ENCODE data around the gene DNAL4. TPM values are rescaled to one million over a fixed set of nuclear protein-coding genes. Genes with fewer than 3 reads are reported as not detected.

The DNAL4 gene
- total and polyA plus RNA-seq, 2 donors (not counting 1 experiment from before 2014, with no cell fraction given): 9.9 to 10.3 TPM

DNA sequence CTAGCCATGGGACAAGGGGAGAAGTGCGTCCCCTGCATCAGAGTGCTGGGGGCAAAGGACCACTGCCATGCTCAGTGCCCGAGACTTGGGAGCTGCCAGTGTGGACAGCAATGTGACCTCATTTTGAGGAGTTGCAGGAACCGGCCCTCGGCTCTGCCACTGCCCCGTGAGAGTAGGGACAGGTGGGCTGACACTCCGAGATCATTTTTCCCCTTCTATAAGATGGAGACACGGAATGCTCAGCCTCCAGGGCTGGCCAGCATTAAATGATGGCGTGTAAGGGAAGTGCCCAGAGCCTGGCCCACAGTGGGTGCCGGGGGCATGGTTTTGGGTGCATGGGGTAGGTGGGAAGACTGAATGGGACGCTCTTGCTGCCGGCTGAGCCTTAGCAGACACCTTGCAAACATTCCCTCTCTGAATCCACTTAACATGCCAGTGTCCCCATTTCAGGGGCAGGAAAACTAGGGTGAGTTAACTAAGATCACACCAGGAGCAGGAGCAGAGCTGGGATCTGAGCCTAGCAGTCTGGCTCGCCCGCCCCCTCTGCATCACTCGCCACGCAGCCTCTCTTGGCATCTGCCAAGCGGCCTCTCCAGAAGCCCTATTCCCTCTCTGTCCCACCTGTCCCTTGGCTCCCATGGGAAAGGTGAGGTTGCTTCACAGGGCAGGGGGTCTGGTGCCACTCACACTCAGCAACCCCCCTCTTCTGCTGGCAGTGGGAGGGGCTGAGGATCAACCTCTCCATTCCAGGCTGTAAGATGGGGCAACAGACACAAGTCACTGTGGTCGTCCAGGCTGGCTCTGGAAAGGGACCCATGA, 36.3 kb upstream of the DNAL4 start:
- intact Hi-C loops (cut with micrococcal nuclease): no loop called here
- ChIA-PET CTCF (interaction anchor here (1.3 kb wide), 1 partner anchor 10 kb away, joined by 4 read pairs; no protein-coding TSS in a partner anchor), POLR2A (no interaction called here)
- Histone ChIP-seq H3K9me3 (ENCODE audit: control extremely low read depth in 1 of 3, control insufficient read depth in 2 of 3, insufficient read depth in 1 of 3, low read length in 2 of 3) (peaks cover 0 to 11% (median 0%) of the 10 kb centered on the region in 3 donors), H3K9ac (ENCODE audit: low read length) (no peak overlapping the region), H3K27me3 (replicated peaks in 1 of 4; ENCODE audit: control extremely low read depth in 1 of 4, control insufficient read depth in 3 of 4, insufficient read depth in 4 of 4, low read length in 3 of 4) (no peaks in the 10 kb centered on the region), H4K20me1 (ENCODE audit: control insufficient read depth, insufficient read depth, low read length, poor library complexity, severe bottlenecking) (no peaks in the 10 kb centered on the region), H3K36me3 (replicated peaks in 1 of 2; ENCODE audit: control extremely low read depth in 1 of 2, control insufficient read depth in 1 of 2, extremely low read depth in 1 of 2, insufficient read depth in 2 of 2, low read length in 1 of 2) (no peaks in the 10 kb centered on the region), H3K27ac (ENCODE audit: low read length in 2 of 2) (no peak overlapping the region), H3K79me2 (ENCODE audit: control insufficient read depth, insufficient read depth, low read length) (no peaks in the 10 kb centered on the region), H3K4me3 (ENCODE audit: control extremely low read depth in 1 of 5, extremely low read depth in 1 of 5, insufficient read depth in 1 of 5, low read depth in 2 of 5, low read length in 4 of 5) (no peak overlapping the region), H2AFZ (ENCODE audit: insufficient read depth, low read depth, low read length, poor library complexity, severe bottlenecking) (no peak overlapping the region), H3K4me1 (ENCODE audit: control insufficient read depth in 2 of 2, insufficient read depth in 2 of 2, low read length in 2 of 2) (no peaks in the 10 kb centered on the region), H3K4me2 (replicated peaks; ENCODE audit: low read depth, low read length, poor library complexity, severe bottlenecking) (no peak overlapping the region)
- H3K9me3 Mint-ChIP-seq (ENCODE audit: insufficient read depth): no peaks in the 10 kb centered on the region
- DNase-seq (no peak), ATAC-seq (ENCODE audit: low read depth) (no peak)
- no peak overlapping the region for H3K27ac Mint-ChIP-seq
- H3K4me1 Mint-ChIP-seq: no peaks in the 10 kb centered on the region
- WGBS (ENCODE audit: insufficient coverage): 92% methylated on average over 13 of the region's 17 CpGs
- TF ChIP-seq EZH2 (IDR thresholded peaks at IDR 0.05; ENCODE audit: borderline replicate concordance, insufficient read depth, low read depth, low read length, poor library complexity, severe bottlenecking): no peak
- TF ChIP-seq, protein P1, sequence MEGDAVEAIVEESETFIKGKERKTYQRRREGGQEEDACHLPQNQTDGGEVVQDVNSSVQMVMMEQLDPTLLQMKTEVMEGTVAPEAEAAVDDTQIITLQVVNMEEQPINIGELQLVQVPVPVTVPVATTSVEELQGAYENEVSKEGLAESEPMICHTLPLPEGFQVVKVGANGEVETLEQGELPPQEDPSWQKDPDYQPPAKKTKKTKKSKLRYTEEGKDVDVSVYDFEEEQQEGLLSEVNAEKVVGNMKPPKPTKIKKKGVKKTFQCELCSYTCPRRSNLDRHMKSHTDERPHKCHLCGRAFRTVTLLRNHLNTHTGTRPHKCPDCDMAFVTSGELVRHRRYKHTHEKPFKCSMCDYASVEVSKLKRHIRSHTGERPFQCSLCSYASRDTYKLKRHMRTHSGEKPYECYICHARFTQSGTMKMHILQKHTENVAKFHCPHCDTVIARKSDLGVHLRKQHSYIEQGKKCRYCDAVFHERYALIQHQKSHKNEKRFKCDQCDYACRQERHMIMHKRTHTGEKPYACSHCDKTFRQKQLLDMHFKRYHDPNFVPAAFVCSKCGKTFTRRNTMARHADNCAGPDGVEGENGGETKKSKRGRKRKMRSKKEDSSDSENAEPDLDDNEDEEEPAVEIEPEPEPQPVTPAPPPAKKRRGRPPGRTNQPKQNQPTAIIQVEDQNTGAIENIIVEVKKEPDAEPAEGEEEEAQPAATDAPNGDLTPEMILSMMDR (IDR thresholded peaks at IDR 0.05): no peak
- peaks cover 19% of the 10 kb centered on the region for H3K27me3 Mint-ChIP-seq
- H3K4me3 Mint-ChIP-seq: no peak overlapping the region

- Histone ChIP-seq H3K9me3 (ENCODE audit: control extremely low read depth in 1 of 3, control insufficient read depth in 2 of 3, insufficient read depth in 1 of 3, low read length in 2 of 3) (peaks cover 0 to 11% (median 0%) of the 10 kb centered on the region in 3 donors), H3K4me1 (ENCODE audit: control insufficient read depth in 2 of 2, insufficient read depth in 2 of 2, low read length in 2 of 2) (no peaks in the 10 kb centered on the region), H3K27ac (ENCODE audit: low read length in 2 of 2) (no peak overlapping the region), H2AFZ (ENCODE audit: insufficient read depth, low read depth, low read length, poor library complexity, severe bottlenecking) (no peak overlapping the region), H3K79me2 (ENCODE audit: control insufficient read depth, insufficient read depth, low read length) (no peaks in the 10 kb centered on the region), H3K4me3 (ENCODE audit: control extremely low read depth in 1 of 5, extremely low read depth in 1 of 5, insufficient read depth in 1 of 5, low read depth in 2 of 5, low read length in 4 of 5) (no peak overlapping the region), H3K36me3 (replicated peaks in 1 of 2; ENCODE audit: control extremely low read depth in 1 of 2, control insufficient read depth in 1 of 2, extremely low read depth in 1 of 2, insufficient read depth in 2 of 2, low read length in 1 of 2) (no peaks in the 10 kb centered on the region), H3K27me3 (replicated peaks in 1 of 4; ENCODE audit: control extremely low read depth in 1 of 4, control insufficient read depth in 3 of 4, insufficient read depth in 4 of 4, low read length in 3 of 4) (no peaks in the 10 kb centered on the region), H3K9ac (ENCODE audit: low read length) (no peak overlapping the region), H3K4me2 (replicated peaks; ENCODE audit: low read depth, low read length, poor library complexity, severe bottlenecking) (no peak overlapping the region), H4K20me1 (ENCODE audit: control insufficient read depth, insufficient read depth, low read length, poor library complexity, severe bottlenecking) (no peaks in the 10 kb centered on the region)
- H3K27me3 Mint-ChIP-seq: peaks cover 16% of the 10 kb centered on the region
- CTCF ChIA-PET: interaction anchor here (1.3 kb wide), 1 partner anchor 9 kb away, joined by 4 read pairs; no protein-coding TSS in a partner anchor
- no peak for TF ChIP-seq EZH2 (IDR thresholded peaks at IDR 0.05; ENCODE audit: borderline replicate concordance, insufficient read depth, low read depth, low read length, poor library complexity, severe bottlenecking)
- TF ChIP-seq, protein P1 (IDR thresholded peaks at IDR 0.05): no peak
- 80% methylated on average over 4 of the region's 4 CpGs for WGBS (ENCODE audit: insufficient coverage)
- no peaks in the 10 kb centered on the region for H3K9me3 Mint-ChIP-seq (ENCODE audit: insufficient read depth)
- no peak overlapping the region for H3K27ac Mint-ChIP-seq
- no peaks in the 10 kb centered on the region for H3K4me1 Mint-ChIP-seq
- DNase-seq: no peak
- no peak for ATAC-seq (ENCODE audit: low read depth)
- no peak overlapping the region for H3K4me3 Mint-ChIP-seq
- intact Hi-C loops (cut with micrococcal nuclease): no loop called here
- POLR2A ChIA-PET: no interaction called here
These were observed 35.5 kb upstream of the DNAL4 start for GRCh38 chr22:38829485-38829884.

Data from B cell (primary cell).